GM23248 (cell line): ENCODE results near the gene SH3BP1. TPM values are rescaled to one million over a fixed set of nuclear protein-coding genes. Genes with fewer than 3 reads are reported as not detected.
A peak's percentile ranks its signal among the peaks of the same experiment; 100 is the strongest.

ENCODE experiments used
- DNase-seq: peaks from one replicate; pipeline ENCODE4 v3.0.0-alpha.2; 2015
- H2AFZ ChIP-seq: fragments of 200-600 bp; sonication (generic); 2 replicates; pipeline ENCODE4 v1.6.1; 2016; ENCODE audit warnings: antibody characterized with exemption
- H3F3A ChIP-seq: fragments of 200-600 bp; sonication (generic); 2 replicates; pipeline ENCODE4 v1.6.1; 2016; ENCODE audit warnings: mild to moderate bottlenecking, antibody characterized with exemption, mixed run types; ENCODE audit not compliant: insufficient read depth
- H3K27ac ChIP-seq: fragments of 200-600 bp; sonication (generic); 2 replicates; pipeline ENCODE4 v1.5.1; 2016; ENCODE audit warnings: mild to moderate bottlenecking
- H3K27me3 ChIP-seq: fragments of 200-600 bp; sonication (generic); replicated peaks from 2 replicates; pipeline ENCODE4 v1.6.1; 2016; ENCODE audit warnings: mild to moderate bottlenecking; ENCODE audit not compliant: insufficient read depth
- H3K36me3 ChIP-seq: fragments of 200-600 bp; sonication (generic); 2 replicates; pipeline ENCODE4 v1.6.1; 2016; ENCODE audit warnings: low read depth, mild to moderate bottlenecking
- H3K4me1 ChIP-seq: fragments of 200-600 bp; sonication (generic); 2 replicates; pipeline ENCODE4 v1.6.1; 2016; ENCODE audit warnings: mild to moderate bottlenecking; ENCODE audit not compliant: insufficient read depth
- H3K4me2 ChIP-seq: fragments of 200-600 bp; sonication (generic); one replicate; pipeline ENCODE4 v1.6.1; 2016; ENCODE audit warnings: mild to moderate bottlenecking; ENCODE audit not compliant: unreplicated experiment
- H3K4me3 ChIP-seq: fragments of 200-600 bp; sonication (generic); 2 replicates; pipeline ENCODE4 v1.5.1; 2016; ENCODE audit warnings: mild to moderate bottlenecking
- H3K79me2 ChIP-seq: fragments of 200-600 bp; sonication (generic); 2 replicates; pipeline ENCODE4 v1.6.1; 2016; ENCODE audit warnings: mild to moderate bottlenecking; ENCODE audit not compliant: insufficient read depth
- H3K9ac ChIP-seq: fragments of 200-600 bp; sonication (generic); 2 replicates; pipeline ENCODE4 v1.6.1; 2016; ENCODE audit warnings: mild to moderate bottlenecking
- H3K9me2 ChIP-seq: fragments of 200-600 bp; sonication (generic); 2 replicates; pipeline ENCODE4 v1.6.1; 2016; ENCODE audit warnings: mixed run types, mild to moderate bottlenecking, moderate library complexity; ENCODE audit not compliant: insufficient read depth
- H3K9me3 ChIP-seq: fragments of 200-600 bp; sonication (generic); one replicate; pipeline ENCODE4 v1.6.1; 2017; ENCODE audit warnings: low read depth
- H4K20me1 ChIP-seq: fragments of 200-600 bp; sonication (generic); 2 replicates; pipeline ENCODE4 v1.6.0; 2016; ENCODE audit not compliant: insufficient read depth
- EZH2 ChIP-seq: fragments of 200-600 bp; sonication (generic); IDR thresholded peaks from 2 replicates; pipeline ENCODE4 v1.6.1; 2018; ENCODE audit warnings: antibody characterized with exemption, mild to moderate bottlenecking; ENCODE audit not compliant: insufficient read depth, poor library complexity, severe bottlenecking
- EZH2phosphoT487 ChIP-seq: fragments of 200-600 bp; sonication (generic); IDR thresholded peaks from 2 replicates; pipeline ENCODE4 v1.6.1; 2018; ENCODE audit warnings: antibody characterized with exemption, moderate library complexity, mild to moderate bottlenecking, low read depth; ENCODE audit not compliant: insufficient read depth
- WGBS, 2 experiments: methylation state at CpG; one replicate each; pipeline ENCODE4 v1.1.6; 2015 to 2017; ENCODE audit warnings: low lambda C conversion rate in 2 of 2, low coverage in 1 of 2; ENCODE audit errors: missing lambda C conversion rate in 2 of 2; 5-methylcytosine and 5-hydroxymethylcytosine counted together
- in situ Hi-C: fragments of 300-500 bp; cut with MboI; formaldehyde crosslinking; loops from 2 replicates; pipeline ENCODE4 v1.15.0; 2020
- polyA plus RNA-seq: library from polyadenylated mRNA; unstranded; fragments of >200 nt; fragmentation: Nextera tagmentation; extraction: Ambion mirVana; gene quantifications from 2 replicates; pipeline ENCODE4 v1.2.1, GENCODE V29; 2016
- total RNA-seq: library from RNA; depleted of rRNA; stranded (reverse); fragments of >200 nt; shearing (Covaris generic); gene quantifications from 2 replicates; pipeline ENCODE4 v1.2.3, GENCODE V29; 2014

The SH3BP1 gene
- total and polyA plus RNA-seq, 2 experiments from 2014 or later: 0.81 to 9.9 TPM

- in situ Hi-C loops: no loop called here
- 89 to 90% methylated on average over 9 of the region's 9 CpGs for WGBS, 2 experiments
- peaks cover 6% of the 10 kb centered on the region; the same call in 1 of the 2 replicates for H3F3A ChIP-seq
- no peaks in the 10 kb centered on the region for H3K79me2 ChIP-seq
- no peaks in the 10 kb centered on the region for H3K9me3 ChIP-seq
- DNase-seq: no peak
- no peaks in the 10 kb centered on the region for H3K27me3 ChIP-seq
- no peaks in the 10 kb centered on the region for H3K36me3 ChIP-seq
- no peak overlapping the region for H3K4me3 ChIP-seq
- H4K20me1 ChIP-seq: no peaks in the 10 kb centered on the region
- no peak overlapping the region for H2AFZ ChIP-seq
- H3K4me1 ChIP-seq: peaks cover 22% of the 10 kb centered on the region
- H3K4me2 ChIP-seq: no peak overlapping the region
- H3K9ac ChIP-seq: no peak overlapping the region
- no peak overlapping the region for H3K27ac ChIP-seq
- TF ChIP-seq EZH2: no peak
- no peak for TF ChIP-seq EZH2phosphoT487
- no peaks in the 10 kb centered on the region for H3K9me2 ChIP-seq
Observed at GRCh38 chr22:37630839-37631435, 8.5 kb upstream of the SH3BP1 start.

- no peak overlapping the region for H3K27ac ChIP-seq
- no peak for DNase-seq
- no peaks in the 10 kb centered on the region for H4K20me1 ChIP-seq
- no peaks in the 10 kb centered on the region for H3K79me2 ChIP-seq
- no peaks in the 10 kb centered on the region for H3K9me2 ChIP-seq
- no peak overlapping the region for H3K4me3 ChIP-seq
- no peak overlapping the region for H3K9ac ChIP-seq
- H3K4me2 ChIP-seq: no peak overlapping the region
- H3K36me3 ChIP-seq: no peaks in the 10 kb centered on the region
- H3F3A ChIP-seq: peaks cover 6% of the 10 kb centered on the region; the same call in 1 of the 2 replicates
- H3K4me1 ChIP-seq: peaks cover 22% of the 10 kb centered on the region
- H3K27me3 ChIP-seq: no peaks in the 10 kb centered on the region
- no peaks in the 10 kb centered on the region for H3K9me3 ChIP-seq
- no peak overlapping the region for H2AFZ ChIP-seq
- WGBS, 2 experiments: 85 to 86% methylated on average over 17 to 19 of the region's 19 CpGs
- no peak for TF ChIP-seq EZH2
- TF ChIP-seq EZH2phosphoT487: no peak
- in situ Hi-C loops: no loop called here
Observed at GRCh38 chr22:37631448-37632173, 7.9 kb upstream of the SH3BP1 start.

GRCh38 chr22:37632174-37633088, 7.0 kb upstream of the SH3BP1 start:
- Histone ChIP-seq H3F3A (peaks cover 6% of the 10 kb centered on the region; the same call in 1 of the 2 replicates), H3K4me1 (peaks cover 22% of the 10 kb centered on the region), H3K79me2 (no peaks in the 10 kb centered on the region), H4K20me1 (no peaks in the 10 kb centered on the region), H3K36me3 (no peaks in the 10 kb centered on the region), H2AFZ (no peak overlapping the region), H3K4me2 (no peak overlapping the region), H3K9ac (no peak overlapping the region), H3K27me3 (no peaks in the 10 kb centered on the region), H3K9me3 (no peaks in the 10 kb centered on the region), H3K27ac (no peak overlapping the region), H3K9me2 (no peaks in the 10 kb centered on the region), H3K4me3 (no peak overlapping the region)
- no peak for TF ChIP-seq EZH2
- TF ChIP-seq EZH2phosphoT487: no peak
- in situ Hi-C loops: no loop called here
- no peak for DNase-seq
- 80 to 92% methylated on average over 12 to 14 of the region's 14 CpGs for WGBS, 2 experiments

GRCh38 chr22:37633089-37633624, 6.3 kb upstream of the SH3BP1 start:
- no peaks in the 10 kb centered on the region for H3K9me3 ChIP-seq
- H3F3A ChIP-seq: peaks cover 6% of the 10 kb centered on the region; the same call in 1 of the 2 replicates
- no peaks in the 10 kb centered on the region for H3K9me2 ChIP-seq
- peak overlapping the region; percentile 66 for H3K27ac ChIP-seq
- no peaks in the 10 kb centered on the region for H4K20me1 ChIP-seq
- 53 to 55% methylated on average over 11 of the region's 11 CpGs for WGBS, 2 experiments
- no peak overlapping the region for H3K4me3 ChIP-seq
- H3K4me2 ChIP-seq: peak overlapping the region; percentile 71
- no peaks in the 10 kb centered on the region for H3K79me2 ChIP-seq
- peak overlapping the region; percentile 68 for H3K9ac ChIP-seq
- TF ChIP-seq EZH2phosphoT487 (no peak), EZH2 (no peak)
- DNase-seq: no peak
- H3K4me1 ChIP-seq: peaks cover 22% of the 10 kb centered on the region
- H2AFZ ChIP-seq: peak overlapping the region; percentile 52
- in situ Hi-C loops: no loop called here
- H3K36me3 ChIP-seq: no peaks in the 10 kb centered on the region
- H3K27me3 ChIP-seq: no peaks in the 10 kb centered on the region
